Limb (tissue), 2 donors: ENCODE measurements around the gene PTPRN2.
"Not testable (repeated sequence)": the region's sequence is repeated elsewhere in the genome, so short reads cannot be mapped to it uniquely, and the experiment has no call there.

Experiments used
- DNase-seq, 2 donors: peaks; one replicate each; pipeline ENCODE4 v3.0.0-alpha.2; 2016; ENCODE audit errors: extremely low spot score in 2 of 2

The PTPRN2 gene

GRCh38 chr7:158188676-158189075, 398.9 kb downstream of the PTPRN2 start:
- no peak for DNase-seq

DNA sequence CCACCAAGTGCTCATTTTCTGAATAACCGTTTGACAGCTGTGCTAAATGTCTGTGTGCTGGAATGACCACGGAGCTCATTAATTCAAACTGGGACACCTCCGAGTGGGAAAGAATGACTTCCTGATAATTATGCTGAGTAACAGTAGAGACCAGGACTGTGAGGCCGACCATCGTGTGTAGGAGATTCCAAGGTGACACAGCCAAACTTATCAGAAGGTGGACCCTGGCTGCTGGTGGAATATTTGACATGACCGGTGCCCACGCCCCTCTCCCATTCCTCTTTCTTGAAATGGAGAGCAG, 400.0 kb downstream of the PTPRN2 start:
- DNase-seq: no peak

DNA sequence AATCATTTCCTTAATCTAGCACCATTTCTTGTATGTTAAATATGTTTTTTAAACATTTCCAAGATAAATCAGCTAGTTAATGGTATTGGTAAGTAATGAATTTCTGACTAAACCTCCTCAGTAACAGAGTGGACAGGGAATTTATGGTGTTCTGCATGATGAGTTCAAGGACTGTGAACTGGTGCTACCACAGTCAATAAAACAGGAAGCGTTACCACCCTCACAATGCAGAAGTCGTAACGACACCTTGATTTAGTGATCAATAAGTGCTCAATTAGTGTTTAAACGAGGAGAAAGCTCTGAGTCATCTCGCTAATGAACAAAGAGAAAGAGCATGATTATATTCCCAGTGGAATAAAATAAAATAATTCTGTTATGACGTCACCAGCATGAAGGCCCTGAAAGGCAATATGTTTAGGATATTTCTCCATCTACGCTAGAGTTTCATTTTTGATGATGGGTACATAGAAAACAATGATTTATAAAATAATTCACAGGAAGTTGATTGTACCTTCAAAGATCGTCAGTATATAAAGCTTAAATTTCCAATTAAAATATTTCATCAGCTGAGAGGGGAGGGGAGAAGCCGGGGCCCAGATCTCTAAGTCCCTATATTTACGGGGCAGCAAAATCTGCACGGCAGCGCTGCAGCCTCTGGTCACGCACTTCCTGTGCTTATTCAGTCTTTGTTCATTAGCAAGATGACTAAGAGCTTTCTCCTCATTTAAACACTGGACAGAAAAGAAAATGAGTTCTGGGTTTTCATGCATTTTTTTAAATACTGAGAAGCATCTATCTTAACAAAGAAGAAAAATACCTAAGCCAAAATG, 400.5 kb downstream of the PTPRN2 start:
- no peak for DNase-seq

DNA sequence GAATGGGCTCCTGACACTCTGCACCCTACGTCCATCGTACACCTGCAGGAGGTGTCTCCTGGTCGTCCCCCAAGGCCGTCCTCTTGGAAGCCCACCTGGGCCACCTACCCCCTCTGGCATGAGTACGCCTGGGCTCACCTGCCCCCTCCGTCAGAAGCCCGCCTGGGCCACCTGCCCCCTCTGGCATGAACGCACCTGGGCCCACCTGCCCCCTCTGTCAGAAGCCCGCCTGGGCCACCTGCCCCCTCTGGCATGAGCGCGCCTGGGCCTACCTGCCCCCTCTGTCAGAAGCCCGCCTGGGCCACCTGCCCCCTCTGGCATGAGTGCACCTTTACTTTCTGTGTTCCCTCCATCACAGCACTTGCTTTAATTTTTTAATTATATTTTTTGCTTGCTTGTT, 401.2 kb downstream of the PTPRN2 start:
- DNase-seq: no peak

GRCh38 chr7:158185653-158186052, 402.0 kb downstream of the PTPRN2 start:
- no peak for DNase-seq

GRCh38 chr7:158183431-158183830, 404.2 kb downstream of the PTPRN2 start:
- DNase-seq: no peak

GRCh38 chr7:158176561-158177173, 411.0 kb downstream of the PTPRN2 start:
- DNase-seq: no peak

DNA sequence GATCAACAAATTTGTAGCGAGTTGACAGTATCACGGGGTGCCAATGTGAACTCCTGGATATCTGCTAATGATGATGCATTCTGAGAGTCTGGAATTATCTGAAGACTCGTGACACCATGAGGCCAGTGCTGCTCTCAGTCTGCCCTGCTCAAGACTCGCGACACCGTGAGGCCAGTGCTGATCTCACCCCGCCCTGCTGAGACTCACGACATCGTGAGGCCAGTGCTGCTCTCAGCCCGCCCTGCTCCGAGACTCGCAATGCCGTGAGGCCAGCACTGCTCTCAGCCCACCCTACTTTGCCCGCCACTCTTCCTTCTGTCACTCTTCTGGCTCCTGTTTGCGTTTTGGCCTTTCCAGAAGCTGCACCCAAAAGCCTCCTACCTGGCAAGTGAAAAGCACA, 411.8 kb downstream of the PTPRN2 start:
- no peak for DNase-seq

DNA sequence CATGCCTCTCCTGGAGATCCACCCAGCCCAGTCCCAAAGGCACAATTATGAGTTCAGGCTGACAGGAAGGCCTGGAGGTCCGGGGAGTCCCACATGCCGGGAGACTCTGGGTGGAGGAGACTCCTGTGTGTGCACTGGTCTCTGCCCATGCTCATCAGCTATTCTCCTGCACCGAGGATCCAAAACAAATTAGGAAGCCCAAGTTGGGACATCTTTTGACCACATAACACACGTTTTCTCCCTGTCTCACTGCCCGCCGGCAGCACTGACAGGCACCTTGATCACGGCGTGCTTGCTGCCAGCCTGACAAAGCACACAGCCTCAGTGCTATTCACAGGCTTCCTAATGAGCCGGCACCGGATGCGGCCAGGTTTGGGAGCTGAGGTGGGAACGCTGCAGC, 412.7 kb downstream of the PTPRN2 start:
- no peak for DNase-seq

DNA sequence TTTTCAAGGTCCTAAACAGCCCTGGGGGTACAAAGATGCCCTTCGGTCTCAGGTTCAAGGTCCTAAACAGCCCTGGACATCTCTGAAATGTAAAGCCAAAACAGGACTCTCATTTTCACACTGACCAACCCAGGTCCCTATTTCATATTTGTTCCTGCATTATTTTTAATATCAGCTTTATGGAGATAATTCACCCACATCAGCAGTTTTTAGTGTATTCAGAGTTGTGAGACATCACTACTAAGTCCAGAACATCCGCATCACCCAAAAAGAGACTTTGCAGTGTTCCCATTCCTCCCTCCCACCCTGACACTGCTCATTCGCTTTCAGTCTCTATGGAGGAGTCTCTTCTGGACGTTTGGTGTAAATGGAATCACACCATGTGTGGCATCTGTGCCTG, 420.2 kb downstream of the PTPRN2 start:
- DNase-seq: no peak

GRCh38 chr7:158166386-158167340, 421.0 kb downstream of the PTPRN2 start:
- DNase-seq: no peak

- DNase-seq: no peak
These were observed 421.9 kb downstream of the PTPRN2 start for GRCh38 chr7:158165711-158166110.

DNA sequence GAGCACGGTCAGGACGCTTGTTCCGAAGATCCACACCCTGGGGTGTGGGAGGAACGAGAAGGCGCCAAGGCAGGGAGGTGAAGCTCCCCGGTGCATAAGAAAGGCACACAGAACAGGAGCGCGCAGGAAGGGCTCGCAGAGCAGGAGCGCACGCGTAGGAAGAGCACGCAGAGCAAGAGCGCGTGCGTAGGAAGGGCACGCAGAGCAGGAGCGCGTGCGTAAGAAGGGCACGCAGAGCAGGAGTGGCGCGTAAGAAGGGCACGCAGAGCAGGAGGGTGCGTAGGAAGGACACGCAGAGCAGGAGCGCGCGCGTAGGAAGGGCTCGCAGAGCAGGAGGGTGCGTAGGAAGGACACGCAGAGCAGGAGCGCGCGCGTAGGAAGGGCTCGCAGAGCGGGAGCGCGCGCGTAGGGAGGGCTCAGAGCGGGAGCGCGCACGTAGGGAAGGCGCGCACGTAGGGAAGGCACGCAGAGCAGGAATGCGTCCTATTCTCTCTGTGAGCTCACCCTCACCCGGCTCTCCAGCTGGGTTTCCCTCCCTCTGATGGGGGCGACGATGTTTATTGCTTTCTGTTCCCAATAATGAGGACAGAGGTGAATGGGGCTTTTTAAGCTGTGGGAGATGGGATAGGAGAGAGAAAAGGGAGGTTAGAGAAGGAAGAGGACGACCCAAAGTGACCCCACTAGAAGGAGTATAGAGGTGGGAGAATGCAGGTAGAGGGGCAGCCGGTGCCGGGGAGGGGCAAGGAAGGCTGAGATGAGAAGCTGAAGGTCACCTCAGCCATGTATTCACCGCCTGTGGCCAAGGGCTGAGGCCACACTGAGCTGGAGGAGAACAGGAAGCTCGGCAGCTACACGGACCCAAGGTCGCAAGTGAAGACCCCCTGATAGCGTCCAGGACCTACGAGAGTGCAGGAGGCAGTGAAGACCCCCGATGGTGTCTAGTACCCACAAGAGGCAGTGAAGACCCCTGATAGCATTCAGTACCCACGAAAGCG, 423.2 kb downstream of the PTPRN2 start:
- DNase-seq: no peak

GRCh38 chr7:158161194-158161593, 426.4 kb downstream of the PTPRN2 start:
- no peak for DNase-seq

DNA sequence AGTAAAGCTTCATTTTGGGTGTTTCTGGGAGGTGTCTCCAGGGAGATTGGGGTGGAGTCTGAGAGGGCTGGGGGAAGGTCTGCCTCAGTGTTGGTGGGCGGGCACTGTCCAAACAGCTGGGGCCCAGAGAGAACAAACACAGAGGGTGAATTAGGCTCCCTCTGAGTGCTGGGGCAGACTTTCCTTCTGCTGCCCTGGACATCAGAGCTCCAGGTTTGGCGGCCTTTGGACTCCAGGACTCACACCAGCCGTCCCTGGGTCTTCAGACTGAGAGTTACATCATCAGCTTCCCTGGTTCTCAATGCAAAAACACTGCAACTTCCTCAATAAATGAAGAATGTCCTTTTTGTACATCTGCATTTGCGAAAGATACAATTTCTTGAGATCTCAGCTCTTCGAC, 427.4 kb downstream of the PTPRN2 start:
- DNase-seq: no peak

GRCh38 chr7:158157460-158157859, 430.2 kb downstream of the PTPRN2 start:
- DNase-seq: no peak

GRCh38 chr7:158151273-158151672, 436.4 kb downstream of the PTPRN2 start:
- not testable (repeated sequence) for DNase-seq

GRCh38 chr7:158150234-158150633, 437.4 kb downstream of the PTPRN2 start:
- DNase-seq: no peak

DNA sequence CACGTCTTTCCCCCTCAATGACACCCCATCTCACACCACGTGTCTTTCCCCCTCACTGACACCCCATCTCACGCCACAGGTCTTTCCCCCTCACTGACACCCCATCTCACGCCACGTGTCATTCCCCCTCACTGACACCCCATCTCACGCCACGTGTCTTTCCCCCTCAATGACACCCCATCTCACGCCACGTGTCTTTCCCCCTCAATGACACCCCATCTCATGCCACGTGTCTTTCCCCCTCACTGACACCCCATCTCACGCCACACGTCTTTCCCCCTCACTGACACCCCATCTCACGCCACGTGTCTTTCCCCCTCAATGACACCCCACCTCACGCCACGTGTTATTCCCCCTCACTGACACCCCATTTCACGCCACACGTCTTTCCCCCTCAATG, 440.2 kb downstream of the PTPRN2 start:
- not testable (repeated sequence) for DNase-seq

- DNase-seq: no peak
These were observed 442.3 kb downstream of the PTPRN2 start for GRCh38 chr7:158145370-158145769.
